AG08396 (cell line): ENCODE data around the gene TRIM39.

ENCODE experiments used
- DNase-seq: peaks from one replicate; pipeline ENCODE4 v3.0.0; 2012; ENCODE audit warnings: low spot score, mixed read lengths

Gene TRIM39

GRCh38 chr6:30327232-30327746 is 562 bp downstream of the TRIM39 start:
- DNase-seq, result no peak

DNA sequence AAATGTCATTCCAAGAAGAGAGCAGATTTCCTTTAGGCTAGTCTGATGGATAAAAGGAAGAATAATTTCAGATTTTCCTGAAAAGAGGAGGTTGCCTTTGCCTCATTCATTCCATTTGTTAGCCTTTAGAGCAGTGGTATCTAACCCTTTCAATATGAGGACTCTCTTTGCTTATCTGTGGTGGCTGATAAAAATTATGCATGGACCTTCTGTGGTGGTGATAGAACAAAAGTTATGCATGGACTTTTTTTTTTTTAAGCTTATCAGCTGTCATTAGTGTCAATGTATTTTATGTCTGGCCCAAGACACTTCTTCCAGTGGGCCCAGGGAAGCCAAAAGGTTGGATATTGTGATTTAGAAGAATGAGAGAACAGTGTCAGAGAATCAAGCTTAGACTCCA is 1.7 kb downstream of the TRIM39 start:
- no peak for DNase-seq

DNA sequence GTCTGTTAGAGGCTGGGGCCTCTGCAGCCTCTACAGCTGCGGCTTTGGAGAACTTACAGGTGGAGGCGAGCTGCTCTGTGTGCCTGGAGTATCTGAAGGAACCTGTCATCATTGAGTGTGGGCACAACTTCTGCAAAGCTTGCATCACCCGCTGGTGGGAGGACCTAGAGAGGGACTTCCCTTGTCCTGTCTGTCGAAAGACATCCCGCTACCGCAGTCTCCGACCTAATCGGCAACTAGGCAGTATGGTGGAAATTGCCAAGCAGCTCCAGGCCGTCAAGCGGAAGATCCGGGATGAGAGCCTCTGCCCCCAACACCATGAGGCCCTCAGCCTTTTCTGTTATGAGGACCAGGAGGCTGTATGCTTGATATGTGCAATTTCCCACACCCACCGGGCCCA is 2.6 kb downstream of the TRIM39 start:
- DNase-seq, result no peak

DNA sequence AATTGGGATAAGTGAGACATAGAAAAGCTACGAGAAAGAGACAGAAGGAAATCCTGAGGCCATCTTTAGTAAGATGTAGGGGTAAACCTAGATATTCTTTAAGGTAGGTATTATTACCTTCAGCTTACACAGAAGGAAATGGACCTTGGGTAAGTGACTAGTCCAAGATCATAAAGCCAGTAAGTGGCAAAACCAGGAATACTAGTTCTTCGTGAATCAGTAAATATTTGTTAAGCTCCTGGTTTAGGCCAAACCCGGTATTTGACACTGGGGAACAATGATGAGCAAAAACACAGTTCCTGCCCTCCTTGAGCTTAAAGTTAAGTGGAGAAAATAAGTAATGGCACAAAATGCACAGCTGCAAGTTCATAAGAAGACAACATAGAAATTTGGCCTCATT is 5.3 kb downstream of the TRIM39 start:
- no peak for DNase-seq

GRCh38 chr6:30334075-30334783 is 7.5 kb downstream of the TRIM39 start:
- DNase-seq, result no peak

DNA sequence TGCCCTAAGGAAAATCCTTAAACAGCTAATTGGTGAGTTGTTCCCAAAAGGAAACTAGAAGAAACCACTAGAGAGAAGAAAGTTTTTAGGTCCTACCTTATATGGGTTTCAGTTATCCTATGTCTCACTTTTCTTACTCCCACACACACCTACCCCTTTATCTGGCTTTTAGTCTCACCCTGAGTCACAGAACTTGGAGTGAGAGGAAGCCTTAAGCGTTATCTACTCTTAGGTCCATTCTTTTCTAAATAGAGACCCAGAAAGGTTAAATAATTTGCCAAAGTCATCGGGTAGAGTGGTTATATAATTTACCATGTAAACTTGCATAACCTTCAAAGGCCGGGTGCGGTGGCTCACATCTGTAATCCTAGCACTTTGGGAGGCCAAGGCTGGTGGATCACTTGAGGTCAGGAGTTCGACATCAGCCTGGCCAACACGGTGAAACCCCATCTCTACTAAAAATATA is 13.9 kb downstream of the TRIM39 start:
- no peak for DNase-seq

- no peak for DNase-seq
Measured at GRCh38 chr6:30341218-30341617, 14.5 kb downstream of the TRIM39 start.

- no peak for DNase-seq
Measured at GRCh38 chr6:30341728-30342127, 15.0 kb downstream of the TRIM39 start.

GRCh38 chr6:30344191-30344867 is 17.6 kb downstream of the TRIM39 start:
- DNase-seq, result no peak

DNA sequence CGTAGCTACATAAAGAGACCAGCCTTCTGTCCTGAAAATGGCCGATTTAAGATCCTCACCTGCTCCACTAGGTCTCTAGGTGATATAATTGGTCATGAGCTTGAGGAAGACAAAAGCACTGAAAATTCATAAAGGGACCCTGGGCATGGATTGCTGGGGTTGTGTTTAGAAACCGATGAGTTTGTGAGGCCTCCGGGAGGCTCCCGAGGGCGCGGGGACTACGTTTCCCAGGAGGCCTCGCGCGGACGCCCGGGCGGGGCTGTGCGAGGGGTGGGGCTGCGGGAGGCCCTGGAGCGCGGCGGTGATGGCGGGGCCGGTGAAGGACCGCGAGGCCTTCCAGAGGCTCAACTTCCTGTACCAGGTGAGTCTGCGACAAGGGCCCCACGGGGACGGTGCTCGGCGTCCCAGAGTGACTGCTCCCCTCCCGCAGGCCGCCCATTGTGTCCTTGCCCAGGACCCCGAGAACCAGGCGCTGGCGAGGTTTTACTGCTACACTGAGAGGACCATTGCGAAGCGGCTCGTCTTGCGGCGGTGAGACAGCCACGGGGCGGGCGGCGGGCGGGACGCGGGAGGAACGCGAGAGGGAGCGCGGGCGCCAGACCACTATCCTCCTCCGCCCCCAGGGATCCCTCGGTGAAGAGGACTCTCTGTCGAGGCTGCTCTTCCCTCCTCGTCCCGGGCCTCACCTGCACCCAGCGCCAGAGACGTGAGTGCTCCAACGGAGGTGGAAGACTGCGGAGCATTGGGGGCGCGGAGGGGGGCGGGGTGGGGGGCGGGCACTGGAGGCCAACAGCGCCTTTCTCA is 18.3 kb downstream of the TRIM39 start, which contains the start of gene RPP21:
RPP21 (plus strand) TSS at position 289 of the 804 bp plus-strand sequence; CDS start at position 305, 16 bp downstream.
- peak; percentile 97 for DNase-seq

- no peak for DNase-seq
Measured at GRCh38 chr6:30345852-30346251, 19.1 kb downstream of the TRIM39 start.

- no peak for DNase-seq
Measured at GRCh38 chr6:30348957-30349356, 22.2 kb downstream of the TRIM39 start.

- no peak for DNase-seq
Measured at GRCh38 chr6:30349421-30350177, 22.9 kb downstream of the TRIM39 start.

- no peak for DNase-seq
Measured at GRCh38 chr6:30350524-30350923, 23.8 kb downstream of the TRIM39 start.

GRCh38 chr6:30352550-30352949 is 25.8 kb downstream of the TRIM39 start:
- DNase-seq, result no peak

GRCh38 chr6:30355281-30355680 is 28.6 kb downstream of the TRIM39 start:
- DNase-seq, result no peak

DNA sequence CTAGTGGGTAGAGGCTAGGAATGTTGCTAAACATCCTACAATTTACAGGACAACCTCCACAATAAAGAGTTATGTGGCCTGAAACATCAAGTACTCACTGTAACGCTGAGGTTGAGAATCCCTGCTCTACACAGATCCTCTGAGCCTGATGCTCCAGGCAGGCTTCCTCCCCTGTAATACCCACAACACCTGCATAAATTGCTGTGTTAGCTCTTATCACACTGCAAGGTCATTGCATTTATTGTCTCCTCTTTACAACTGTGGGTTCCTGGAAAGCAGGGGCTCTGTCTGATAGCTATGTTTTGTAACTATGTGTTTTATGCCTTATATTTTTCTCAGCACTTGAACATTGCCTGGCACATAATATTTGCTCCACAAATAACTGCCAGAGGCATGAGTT is 29.8 kb downstream of the TRIM39 start:
- no peak for DNase-seq

DNA sequence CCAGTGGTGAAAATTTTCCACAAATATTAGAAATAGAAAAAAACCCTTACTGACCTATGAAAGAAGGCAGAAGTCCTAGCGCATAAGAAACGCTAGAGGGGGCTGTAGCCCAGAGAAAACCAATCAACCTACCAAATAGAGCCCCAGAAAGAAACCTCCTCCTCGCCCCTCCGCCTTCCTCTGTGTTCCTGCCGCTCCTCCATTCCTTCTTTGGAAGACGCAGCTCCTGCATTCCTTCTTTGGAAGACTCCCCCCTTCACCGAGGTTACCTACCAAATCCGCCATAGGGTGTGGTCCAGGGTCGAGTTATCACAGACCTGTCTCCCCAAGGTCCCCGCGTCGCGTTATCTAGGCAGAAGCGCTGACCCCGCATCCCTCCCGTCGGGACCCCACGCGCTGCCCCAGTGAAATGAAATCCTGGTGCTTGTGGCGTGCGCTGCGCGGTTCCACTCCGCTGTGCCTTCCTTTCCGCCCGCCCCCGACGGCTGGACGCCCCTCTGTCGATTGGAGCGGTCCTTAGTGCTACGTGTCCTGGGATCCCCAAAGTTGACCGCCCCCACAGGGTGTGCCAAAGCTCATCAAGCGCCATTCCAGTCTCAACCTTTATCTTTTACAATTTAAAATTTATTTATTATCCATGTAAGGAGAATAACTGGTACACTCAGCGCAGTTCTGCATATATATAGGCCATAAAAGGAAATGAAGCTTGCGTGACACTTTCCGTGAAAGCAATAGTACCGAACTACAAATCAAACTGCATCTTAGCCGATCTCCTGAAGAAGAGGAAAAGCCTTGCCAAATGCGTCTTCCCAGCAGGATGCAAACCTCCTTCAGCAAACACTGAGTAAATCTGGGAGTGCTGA is 31.2 kb downstream of the TRIM39 start:
- DNase-seq, result peak; percentile 76

DNA sequence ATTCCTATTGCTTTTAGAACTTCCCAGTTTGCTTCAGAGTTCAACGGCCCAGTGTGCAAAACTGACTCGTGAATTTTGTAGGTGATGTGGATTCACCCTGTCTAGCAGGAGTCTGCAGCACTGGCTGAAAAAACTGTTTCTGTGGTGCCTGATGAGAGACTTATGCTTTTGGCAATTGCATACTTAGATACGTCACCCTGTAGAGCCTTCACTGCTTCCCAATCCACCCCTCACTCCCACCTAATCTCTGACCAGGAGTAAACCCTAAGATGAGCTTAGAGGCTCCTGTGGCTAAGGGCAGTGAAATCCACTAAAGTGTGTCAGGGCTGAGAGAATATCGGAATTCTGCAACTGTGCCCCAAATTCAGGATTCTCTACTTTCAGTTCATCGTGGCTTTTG is 32.5 kb downstream of the TRIM39 start:
- DNase-seq, result no peak

GRCh38 chr6:30360139-30360538 is 33.4 kb downstream of the TRIM39 start:
- no peak for DNase-seq

- DNase-seq, result no peak
Measured at GRCh38 chr6:30361661-30362060, 34.9 kb downstream of the TRIM39 start.
